Jurkat, Clone E6-1 (cell line): Measurements from ENCODE around the gene MN1.
"Not testable (repeated sequence)": the region's sequence is repeated elsewhere in the genome, so short reads cannot be mapped to it uniquely, and the experiment has no call there.

Experiments used
- DNase-seq: peaks from one replicate; pipeline ENCODE4 v3.0.0-alpha.2; 2011; ENCODE audit warnings: low read depth, low spot score
- H3K4me3 ChIP-seq: 2 replicates; pipeline ENCODE4 v1.5.1; 2011; ENCODE audit warnings: mild to moderate bottlenecking, low read length, control low read depth, moderate library complexity

The MN1 gene

DNA sequence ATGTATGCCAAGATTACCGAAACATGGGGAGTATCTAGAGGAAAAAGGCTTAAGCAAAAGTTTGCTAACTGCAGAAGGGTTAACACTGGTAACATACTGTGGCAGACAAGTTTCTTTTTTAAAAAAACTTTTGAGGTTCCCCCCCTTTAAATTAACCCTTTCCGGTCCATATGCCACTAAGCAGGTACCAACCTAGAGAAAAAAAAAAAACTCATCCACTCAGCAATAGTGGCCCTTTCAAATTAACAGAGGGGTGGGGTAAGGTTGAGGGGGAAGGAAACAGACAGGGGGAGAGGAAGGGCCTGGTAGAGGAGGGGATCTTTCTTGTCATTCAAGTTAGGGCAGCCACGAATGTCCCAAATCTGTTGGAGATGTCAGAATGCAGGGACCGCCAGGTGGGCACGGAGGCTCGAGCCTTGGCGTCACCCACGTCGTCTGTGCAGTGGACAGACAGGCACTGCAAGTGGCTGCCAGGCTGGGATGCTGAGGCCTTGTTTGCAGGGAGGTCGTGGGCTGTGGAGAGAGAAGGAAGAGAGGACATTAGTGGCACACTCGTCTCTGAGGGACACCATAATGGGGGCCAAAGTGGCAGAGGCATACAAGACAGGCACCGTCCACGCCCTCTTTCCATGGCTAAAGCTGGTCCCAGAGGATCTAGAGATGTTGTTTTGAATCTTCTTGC, 50.8 kb downstream of the MN1 start:
- no peak overlapping the region for H3K4me3 ChIP-seq
- DNase-seq = no peak

DNA sequence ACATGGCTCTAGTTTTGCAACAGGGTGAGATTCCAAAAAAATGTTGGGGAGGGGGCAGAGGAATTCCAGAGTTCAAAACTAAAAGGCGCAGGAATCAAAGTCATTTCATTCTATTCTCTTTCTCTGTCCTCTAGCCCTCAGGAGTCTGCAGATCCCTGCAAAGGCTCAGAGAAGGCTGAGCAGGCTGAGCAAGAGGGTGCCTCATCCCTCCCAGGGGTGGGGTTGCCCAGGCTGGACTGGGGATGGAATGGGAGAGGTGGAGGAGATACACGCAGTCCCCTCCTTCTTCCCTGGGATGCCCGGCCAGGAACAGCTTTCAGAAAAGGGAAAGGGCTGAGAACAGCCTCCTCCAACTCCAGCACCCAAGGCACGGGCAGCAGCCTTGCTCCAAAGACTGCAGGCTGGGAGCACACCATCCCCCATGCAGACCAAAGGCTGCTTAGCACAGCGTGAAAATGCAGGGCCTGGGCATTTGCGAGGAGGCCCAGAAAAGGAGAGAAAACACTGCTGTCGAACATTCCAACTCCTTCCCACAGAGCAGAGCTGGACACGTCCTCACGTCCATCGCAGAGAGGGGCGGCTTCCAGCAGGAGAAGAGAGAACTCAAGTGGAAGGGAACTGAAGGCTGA, 51.8 kb downstream of the MN1 start:
- DNase-seq = no peak
- no peak overlapping the region for H3K4me3 ChIP-seq

DNA sequence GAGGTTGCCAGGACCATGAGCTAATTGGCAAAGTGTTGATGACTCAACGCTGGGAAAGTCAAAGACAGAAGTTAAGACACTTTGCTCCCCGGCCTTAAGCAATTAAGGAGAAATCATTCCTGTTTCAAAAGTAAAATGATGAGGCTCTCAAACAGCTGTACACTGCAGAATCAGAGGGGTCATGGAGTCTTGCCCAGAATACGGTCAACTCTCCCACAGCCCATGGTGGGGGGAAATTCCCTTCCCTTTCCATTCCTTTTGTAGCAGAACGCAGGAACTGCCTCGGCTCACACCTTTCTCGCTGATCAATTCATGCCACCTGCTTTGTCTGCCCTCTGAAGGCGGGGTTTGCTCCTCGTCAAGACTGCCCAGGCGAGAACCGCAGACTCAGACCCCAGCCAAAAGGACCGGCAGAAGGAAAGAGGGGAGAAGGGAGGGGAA, 52.8 kb downstream of the MN1 start:
- DNase-seq = no peak
- no peak overlapping the region for H3K4me3 ChIP-seq

GRCh38 chr22:27748349-27748748, 53.2 kb downstream of the MN1 start:
- no peak overlapping the region for H3K4me3 ChIP-seq
- DNase-seq = no peak

DNA sequence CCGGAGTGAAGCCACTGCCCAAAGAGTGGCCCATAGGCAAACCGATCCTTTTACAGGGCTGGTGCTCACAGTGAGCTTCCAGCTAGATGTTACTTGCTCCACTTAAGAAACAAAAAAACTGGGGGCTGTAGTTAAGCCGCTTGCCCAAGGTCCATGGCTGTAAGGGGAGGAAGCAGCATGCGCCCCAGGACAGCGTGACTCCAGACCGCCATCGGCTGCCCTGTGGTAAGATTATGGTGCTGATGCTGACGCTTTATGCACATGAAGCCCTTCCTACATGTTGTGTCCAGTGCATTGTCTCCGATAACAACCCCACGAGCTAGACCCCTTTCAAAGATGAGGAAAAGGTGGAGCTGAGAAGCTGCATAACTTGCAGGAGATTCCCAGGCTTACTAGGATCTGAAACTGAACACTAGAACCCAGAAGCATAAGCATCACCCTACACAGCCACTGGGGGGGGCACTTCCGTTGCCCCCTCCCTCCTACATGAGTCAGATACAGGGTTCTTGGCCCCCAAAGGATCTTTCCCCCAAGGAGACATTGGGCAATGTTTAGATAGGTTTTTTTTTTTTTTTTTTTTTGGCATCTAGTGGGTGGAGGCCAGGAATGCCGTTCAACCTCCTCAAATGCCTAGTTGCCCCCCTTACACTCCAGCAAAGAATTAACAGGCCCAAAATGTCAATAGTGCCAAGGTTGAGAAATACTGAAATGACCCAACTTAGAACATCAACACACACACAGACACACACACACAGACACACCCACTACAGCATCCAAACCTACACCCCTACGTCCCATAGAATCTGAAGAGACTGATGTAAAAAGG, 53.9 kb downstream of the MN1 start:
- no peak overlapping the region for H3K4me3 ChIP-seq
- no peak for DNase-seq

GRCh38 chr22:27746918-27747317, 54.6 kb downstream of the MN1 start:
- no peak for DNase-seq
- H3K4me3 ChIP-seq = no peak overlapping the region

GRCh38 chr22:27745809-27746208, 55.7 kb downstream of the MN1 start:
- no peak overlapping the region for H3K4me3 ChIP-seq

GRCh38 chr22:27745154-27745553, 56.4 kb downstream of the MN1 start:
- H3K4me3 ChIP-seq = no peak overlapping the region
- no peak for DNase-seq

More at GRCh38 chr22:27745809-27746208, 55.7 kb downstream of the MN1 start:
- DNase-seq = no peak

- H3K4me3 ChIP-seq, DNase-seq: not testable (repeated sequence)
These were observed 57.5 kb downstream of the MN1 start for GRCh38 chr22:27744078-27744477.

DNA sequence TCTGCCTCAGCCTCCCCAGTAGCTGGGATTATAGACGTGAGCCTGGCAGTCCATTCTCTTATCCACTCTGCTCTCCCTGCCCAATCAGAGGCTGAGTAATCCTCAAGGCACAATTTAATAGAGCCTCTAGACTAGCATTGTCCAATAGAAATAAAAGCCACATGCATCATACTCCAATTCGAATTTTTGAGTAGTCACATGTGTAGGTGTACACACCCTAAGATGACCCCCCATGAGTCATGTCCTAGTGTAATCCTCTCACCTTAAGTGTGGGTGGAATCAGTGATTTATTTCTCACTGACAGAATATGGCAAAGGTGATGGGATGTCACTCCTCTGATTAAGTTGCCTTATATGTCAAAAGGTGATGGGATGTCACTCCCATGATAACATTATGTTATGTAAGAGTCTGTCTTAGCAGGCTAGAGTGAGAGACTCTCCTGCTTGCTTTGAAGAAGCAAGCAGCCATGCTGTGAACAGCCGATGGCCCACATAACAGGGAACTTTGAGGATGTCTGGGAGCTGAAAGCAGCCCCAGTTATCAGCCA, 61.3 kb downstream of the MN1 start:
- DNase-seq = no peak
- H3K4me3 ChIP-seq = no peak overlapping the region

- DNase-seq = no peak
These were observed 64.0 kb downstream of the MN1 start for GRCh38 chr22:27737521-27737920.

DNA sequence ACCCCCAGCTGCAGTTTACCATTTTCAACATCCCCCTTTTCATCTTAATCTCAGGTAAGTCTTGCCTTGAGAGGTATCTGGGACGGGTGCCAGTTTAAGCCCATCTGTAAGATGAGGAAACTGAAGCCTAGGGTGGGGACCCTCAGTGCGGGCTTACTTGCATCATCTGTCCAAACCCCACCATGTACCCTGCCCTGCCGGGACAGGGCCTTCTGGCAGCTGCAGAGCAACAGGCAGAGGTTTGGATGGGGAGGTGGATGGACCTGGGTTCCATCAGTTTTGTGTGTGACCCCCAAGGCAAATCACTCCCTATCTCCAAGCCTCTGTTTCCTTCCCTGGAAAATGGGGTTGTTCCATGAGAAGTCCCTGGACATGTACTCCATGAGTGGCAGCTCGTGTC, 67.5 kb downstream of the MN1 start:
- H3K4me3 ChIP-seq = no peak overlapping the region
- no peak for DNase-seq

More at GRCh38 chr22:27737521-27737920, 64.0 kb downstream of the MN1 start:
- no peak overlapping the region for H3K4me3 ChIP-seq

GRCh38 chr22:27732841-27733240, 68.7 kb downstream of the MN1 start:
- H3K4me3 ChIP-seq = no peak overlapping the region
- DNase-seq = no peak

GRCh38 chr22:27732391-27732790, 69.2 kb downstream of the MN1 start:
- DNase-seq = no peak
- H3K4me3 ChIP-seq = no peak overlapping the region

- no peak overlapping the region for H3K4me3 ChIP-seq
- DNase-seq = no peak
These were observed 69.9 kb downstream of the MN1 start for GRCh38 chr22:27731621-27732020.

GRCh38 chr22:27730641-27731433, 70.7 kb downstream of the MN1 start:
- no peak for DNase-seq
- no peak overlapping the region for H3K4me3 ChIP-seq

DNA sequence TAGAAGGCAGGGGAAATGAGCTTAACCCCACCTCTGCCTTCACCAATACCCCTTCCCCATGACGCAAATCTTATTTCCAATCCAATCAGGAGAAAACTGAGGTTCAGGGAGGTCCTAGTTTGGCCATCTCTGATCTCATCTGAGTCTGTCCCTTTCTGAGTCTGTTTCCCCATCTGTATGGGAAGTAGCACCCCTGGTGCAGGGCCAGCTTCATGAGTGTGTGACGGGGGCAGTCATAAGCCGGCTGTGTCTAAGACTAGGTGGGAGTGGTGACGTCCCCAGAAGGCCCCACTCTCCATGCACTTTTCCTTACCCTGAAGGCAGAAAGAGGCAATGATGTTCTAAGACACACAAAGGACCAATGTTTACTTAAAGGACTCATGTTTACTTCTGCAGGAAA, 72.3 kb downstream of the MN1 start:
- DNase-seq = no peak
- H3K4me3 ChIP-seq = no peak overlapping the region

DNA sequence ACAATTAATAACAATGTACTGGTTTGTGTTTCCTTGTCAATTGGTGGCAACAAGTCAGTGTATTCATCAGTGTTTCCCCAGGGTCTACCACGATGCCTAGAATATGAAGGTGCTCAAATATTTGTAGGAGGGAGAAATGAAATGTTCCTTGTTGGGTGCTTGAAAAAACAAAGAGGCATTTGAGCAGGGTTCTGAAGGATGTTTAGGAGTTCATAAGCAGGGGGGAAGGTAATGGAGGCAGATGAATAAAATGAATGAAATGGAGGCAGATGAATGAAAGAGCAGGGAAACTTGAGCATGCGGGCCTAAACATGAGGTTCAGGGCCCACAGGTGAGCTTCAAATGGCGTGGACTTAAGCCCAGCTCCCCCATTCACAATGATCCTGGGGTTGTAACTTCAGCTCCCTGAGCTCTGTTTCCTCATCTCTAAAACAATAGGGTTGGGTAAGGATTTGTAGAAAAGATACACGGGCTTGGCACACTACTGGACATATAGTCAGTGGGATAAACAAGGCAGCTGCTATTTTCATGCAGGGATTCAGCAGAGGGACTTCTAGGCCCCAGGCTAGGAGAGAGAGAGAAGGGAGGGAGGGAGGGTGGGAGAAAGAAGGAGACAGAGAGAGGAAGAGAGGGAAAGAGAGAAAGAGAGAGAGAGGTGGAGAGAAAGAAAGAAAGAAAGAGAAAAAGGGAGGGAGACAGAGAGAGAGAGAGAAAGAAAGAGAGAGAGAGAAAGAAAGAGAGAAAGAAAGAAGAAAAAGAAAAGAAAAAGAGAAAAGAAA, 73.7 kb downstream of the MN1 start:
- no peak overlapping the region for H3K4me3 ChIP-seq
- no peak for DNase-seq
